SU-DHL-6 (cell line): ENCODE data around the gene NDN.

ENCODE experiments used
- EZH2phosphoT487 ChIP-seq: fragments of 200-600 bp; sonication (generic), shearing (Covaris generic); conservative IDR thresholded peaks from 2 replicates; pipeline ENCODE4 v1.6.1; 2018; ENCODE audit warnings: mild to moderate bottlenecking, antibody characterized with exemption, low read length, moderate library complexity, mixed read lengths
- TF ChIP-seq, protein P1 (sequence below): fragments of 200-600 bp; sonication (generic); IDR thresholded peaks from one replicate; pipeline ENCODE4 v1.5.1; 2017; ENCODE audit warnings: antibody characterized with exemption, mild to moderate bottlenecking, low read length, moderate library complexity; ENCODE audit not compliant: insufficient read depth, poor library complexity, severe bottlenecking

DNA sequence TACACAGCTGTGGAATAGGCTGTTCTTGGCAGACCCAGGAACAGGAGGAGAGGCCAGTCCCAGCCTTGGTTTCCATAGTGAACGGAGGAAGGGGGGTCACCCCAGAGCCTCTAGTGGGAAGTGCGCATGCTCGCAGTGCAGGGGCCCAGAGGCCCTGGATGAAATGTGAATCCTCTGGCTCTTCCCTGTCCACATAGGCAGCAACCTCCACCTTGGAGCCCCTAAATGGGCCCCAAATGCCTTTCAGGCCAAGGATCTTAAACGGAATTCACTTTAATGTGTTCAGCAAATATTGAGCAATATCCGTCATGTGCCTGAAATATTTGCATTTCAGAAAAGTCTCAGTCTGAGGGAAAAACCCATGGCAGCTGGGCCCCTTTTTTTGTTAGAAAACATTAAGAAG is 3.3 kb upstream of the NDN start:
- TF ChIP-seq, protein P1, sequence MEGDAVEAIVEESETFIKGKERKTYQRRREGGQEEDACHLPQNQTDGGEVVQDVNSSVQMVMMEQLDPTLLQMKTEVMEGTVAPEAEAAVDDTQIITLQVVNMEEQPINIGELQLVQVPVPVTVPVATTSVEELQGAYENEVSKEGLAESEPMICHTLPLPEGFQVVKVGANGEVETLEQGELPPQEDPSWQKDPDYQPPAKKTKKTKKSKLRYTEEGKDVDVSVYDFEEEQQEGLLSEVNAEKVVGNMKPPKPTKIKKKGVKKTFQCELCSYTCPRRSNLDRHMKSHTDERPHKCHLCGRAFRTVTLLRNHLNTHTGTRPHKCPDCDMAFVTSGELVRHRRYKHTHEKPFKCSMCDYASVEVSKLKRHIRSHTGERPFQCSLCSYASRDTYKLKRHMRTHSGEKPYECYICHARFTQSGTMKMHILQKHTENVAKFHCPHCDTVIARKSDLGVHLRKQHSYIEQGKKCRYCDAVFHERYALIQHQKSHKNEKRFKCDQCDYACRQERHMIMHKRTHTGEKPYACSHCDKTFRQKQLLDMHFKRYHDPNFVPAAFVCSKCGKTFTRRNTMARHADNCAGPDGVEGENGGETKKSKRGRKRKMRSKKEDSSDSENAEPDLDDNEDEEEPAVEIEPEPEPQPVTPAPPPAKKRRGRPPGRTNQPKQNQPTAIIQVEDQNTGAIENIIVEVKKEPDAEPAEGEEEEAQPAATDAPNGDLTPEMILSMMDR: no peak
- no peak for TF ChIP-seq EZH2phosphoT487
